HG02610 (cell line): ENCODE results near the gene MAPKAPK3.

ENCODE experiments used
- ATAC-seq: cut with Tn5 transposase; IDR thresholded peaks from one replicate; pipeline ENCODE4 v1.9.1; 2021; ENCODE audit warnings: mild to moderate bottlenecking, moderate library complexity; ENCODE audit not compliant: unreplicated experiment

MAPKAPK3 gene

DNA sequence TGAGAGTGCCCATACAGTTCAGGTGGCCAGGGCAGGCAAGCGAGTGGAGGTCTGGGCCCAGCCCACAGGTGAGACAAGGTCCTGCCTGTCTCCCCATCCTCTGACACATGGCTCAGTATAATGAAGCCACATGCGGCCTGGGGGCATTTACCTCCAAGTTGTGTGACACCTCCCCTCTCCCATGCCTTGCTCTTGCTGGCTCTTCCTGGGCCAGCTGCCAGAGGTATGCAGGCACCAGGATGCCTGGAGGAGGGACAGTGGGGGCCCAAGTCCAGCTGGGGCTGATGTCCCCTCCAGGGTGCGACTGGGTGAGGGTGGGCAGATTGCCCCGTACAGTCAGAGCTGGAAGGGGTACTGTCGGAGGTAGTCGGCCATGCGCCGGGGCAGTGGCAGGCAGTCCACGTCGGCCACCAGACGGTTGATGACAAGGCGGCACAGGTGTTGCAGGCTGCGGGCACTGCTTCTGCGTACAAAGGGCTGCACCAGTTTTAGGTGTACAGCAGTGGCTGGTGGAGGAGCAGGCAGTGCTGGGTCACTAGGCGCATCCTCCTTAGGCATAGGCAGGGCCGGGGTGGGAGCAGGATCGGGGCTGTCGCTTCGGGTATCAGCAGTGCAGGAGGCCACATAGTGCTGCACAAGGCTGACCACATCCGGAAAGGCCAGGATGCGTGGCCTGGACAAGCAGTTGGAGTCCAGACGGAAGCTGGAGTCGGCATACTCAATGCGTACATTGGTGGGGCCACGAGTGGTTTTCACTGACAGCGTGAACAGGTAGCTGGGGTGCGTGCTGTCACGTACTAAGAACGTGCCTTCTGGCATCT is 9.5 kb upstream of the MAPKAPK3 start:
- no peak for ATAC-seq

GRCh38 chr3:50608278-50608677 is 8.7 kb upstream of the MAPKAPK3 start:
- no peak for ATAC-seq

- no peak for ATAC-seq
Observed at GRCh38 chr3:50609071-50609762, 7.7 kb upstream of the MAPKAPK3 start.

- no peak for ATAC-seq
Observed at GRCh38 chr3:50609763-50610085, 7.2 kb upstream of the MAPKAPK3 start.

DNA sequence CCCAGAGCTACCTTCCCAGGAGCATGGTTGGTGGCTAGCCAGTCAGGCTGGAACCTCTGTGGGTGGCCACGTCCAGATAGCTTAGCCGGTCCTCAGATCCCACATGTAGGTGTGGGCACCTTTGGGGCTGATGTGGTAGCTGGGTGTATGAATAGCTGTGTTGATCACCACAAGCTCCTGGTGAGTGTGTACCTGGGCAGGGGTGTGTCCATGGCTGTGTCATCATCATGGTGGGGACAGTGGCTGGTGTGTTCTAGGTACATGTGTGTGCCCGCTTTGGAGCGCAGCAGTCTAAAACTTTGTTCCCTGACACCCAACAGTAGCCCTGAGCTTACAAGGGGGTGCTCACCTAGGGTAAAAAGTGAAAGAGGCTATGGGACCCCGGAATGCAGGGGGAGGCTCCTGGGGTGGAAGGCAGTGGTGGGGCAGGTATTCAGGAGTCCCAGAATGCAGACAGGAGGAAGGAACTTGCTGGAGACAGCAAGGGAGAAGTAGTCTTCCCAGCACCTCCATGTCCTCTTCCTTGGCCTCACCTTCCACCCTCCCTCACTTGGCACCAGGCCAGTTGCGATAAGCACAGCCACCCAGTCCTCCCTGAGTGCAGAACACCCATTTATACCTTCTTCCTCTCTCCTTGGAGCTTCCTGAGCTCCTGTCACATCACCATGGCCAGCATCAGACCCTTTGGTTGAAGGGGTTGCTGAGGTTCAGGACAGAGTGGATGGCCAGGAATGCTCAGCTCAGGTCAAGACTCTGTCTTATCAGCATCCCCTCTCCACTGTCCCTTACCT is 6.6 kb upstream of the MAPKAPK3 start:
- no peak for ATAC-seq

GRCh38 chr3:50610992-50611463 is 5.9 kb upstream of the MAPKAPK3 start:
- ATAC-seq = no peak

DNA sequence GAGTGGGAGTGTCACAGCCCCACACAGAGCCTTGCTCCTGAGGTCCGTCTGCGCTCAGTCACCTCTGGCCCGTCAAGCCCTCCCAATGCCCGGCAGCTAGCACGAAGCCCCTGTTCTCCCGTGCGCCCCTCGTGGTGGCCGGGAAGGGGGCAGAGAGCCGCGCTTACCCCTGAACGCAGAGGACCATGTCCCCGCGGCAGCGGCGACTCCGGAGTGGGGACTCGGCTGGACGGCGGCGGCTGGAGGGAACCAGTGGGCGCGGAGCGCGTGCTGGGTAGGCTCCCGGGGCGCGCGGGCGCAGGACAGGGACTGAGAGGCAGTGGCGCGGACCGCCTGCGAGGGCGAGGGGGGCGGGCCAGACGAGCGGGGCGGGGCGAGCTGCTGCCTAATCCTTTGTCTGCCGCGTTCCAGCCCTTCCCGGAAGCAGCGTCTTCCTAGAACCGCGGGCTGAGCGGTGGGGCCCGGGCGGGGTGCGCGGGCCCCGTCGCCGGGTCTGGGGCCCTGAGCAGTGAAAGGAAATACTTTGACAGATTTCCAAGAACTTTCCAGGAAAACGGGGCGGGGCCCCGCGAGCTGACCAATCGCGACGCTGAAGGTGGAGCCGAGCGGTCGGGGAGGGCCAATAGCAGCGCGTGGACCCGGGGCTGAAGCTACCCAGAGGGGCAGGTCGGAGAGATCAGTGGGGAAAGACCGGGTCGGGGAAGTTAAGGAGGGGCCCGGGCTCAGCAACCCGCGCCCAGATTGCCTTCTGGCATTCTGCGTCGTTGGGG is 5.3 kb upstream of the MAPKAPK3 start, which contains the start of gene CISH:
TSS of gene CISH (minus strand) at position 311 of the 770 bp plus-strand sequence. CDS start at position 187, 124 bp downstream.
- ATAC-seq = peak; percentile 74

DNA sequence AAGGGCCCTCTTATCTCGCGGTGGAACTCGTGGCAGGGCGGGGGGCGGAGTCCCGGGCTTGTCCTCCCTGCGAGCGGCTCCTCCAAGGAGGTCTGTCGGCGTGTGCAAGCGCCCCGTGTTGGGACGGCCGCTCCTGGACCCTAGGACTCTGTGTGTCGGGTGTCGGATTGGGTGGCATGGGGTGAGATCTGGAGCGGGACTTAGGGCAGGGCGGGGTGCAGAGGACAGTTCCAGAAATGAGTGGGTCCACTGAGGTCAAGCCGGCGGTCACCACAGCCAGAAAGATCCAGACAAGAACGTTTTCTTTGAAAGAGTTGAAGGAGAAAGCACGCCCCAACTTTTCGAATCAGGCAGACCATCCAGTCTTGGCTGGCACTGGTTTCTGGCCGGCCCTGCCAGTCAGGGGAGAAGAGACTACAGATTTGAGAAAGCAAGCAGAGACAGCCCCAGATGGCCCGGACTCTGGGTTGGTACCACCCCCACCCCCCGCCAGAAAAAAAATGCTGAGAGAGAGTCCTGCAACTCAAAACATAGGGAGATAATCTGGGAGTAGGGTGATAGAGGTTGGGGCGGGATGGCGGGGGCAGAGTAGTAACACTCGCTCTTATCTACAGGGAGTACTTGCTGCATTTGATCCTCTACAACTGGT is 4.6 kb upstream of the MAPKAPK3 start:
- no peak for ATAC-seq

GRCh38 chr3:50612970-50613846 is 3.7 kb upstream of the MAPKAPK3 start:
- no peak for ATAC-seq

GRCh38 chr3:50615190-50615589 is 1.8 kb upstream of the MAPKAPK3 start:
- no peak for ATAC-seq

- ATAC-seq = peak; percentile 43
Observed at GRCh38 chr3:50616003-50616769, 765 bp upstream of the MAPKAPK3 start.

- ATAC-seq = peak; percentile 64
Observed at GRCh38 chr3:50616770-50617095, 218 bp upstream of the MAPKAPK3 start.

DNA sequence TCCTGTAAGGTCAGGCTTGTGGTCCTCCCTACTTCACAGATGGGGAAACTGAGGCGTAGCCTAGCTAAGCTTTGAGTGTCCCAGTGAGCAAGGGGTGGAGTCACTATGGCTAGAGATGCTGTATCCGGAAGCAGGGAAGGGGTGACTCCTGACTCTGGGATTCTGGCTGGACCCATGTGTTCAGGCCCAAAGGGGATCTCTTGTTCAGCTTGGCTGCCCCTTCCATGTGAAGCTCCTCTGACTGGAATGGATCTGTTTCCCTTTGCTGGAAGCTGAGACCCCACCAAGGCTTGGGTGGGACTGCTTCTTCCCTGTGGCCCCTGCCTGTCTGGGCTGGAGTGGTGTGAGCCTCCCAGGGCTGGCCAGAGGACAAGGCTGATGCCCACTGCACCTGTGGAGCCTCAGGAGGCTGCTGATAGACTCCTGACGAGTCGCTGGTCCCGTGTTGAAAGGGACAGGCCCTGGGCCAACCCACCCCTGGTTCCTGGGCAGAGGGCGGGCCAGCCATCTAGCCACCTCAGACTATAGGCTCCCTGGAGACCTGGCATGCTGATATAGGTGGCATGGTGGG is 1.0 kb downstream of the MAPKAPK3 start:
- ATAC-seq = no peak

GRCh38 chr3:50620420-50620819 is 3.5 kb downstream of the MAPKAPK3 start:
- no peak for ATAC-seq

GRCh38 chr3:50620820-50621219 is 3.9 kb downstream of the MAPKAPK3 start:
- ATAC-seq = no peak

GRCh38 chr3:50622881-50623280 is 5.9 kb downstream of the MAPKAPK3 start:
- ATAC-seq = no peak

DNA sequence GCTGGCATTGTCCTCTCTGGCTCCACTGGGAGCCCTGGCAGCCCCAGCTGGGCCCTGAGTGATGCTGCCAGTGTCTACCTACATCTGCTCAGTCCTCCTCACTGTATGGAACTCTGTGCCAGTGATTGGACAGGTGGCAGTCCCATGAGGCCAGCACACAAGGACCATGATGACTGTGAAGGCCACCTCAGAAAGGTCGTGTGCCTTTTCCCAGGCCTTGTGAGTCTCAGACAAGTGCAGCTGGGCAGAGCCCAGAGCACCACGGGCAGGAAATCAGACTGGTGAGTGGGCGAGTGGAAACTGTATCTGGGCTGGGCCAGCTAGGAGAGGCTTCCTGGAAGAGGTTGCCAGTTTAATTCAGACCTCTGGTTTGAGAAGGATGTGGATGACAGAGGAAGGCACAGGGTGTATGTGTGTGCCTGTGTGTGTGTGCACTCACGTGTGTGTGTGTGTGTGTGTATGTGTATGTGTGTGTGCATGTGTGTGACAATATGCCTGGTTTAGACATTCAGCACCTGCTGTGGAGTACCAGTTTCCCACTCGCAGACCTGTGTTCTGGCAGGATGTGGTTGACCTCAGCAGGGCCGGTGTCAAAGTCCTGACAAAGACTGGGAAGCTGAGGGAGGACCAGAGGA is 7.0 kb downstream of the MAPKAPK3 start:
- peak; percentile 50 for ATAC-seq

DNA sequence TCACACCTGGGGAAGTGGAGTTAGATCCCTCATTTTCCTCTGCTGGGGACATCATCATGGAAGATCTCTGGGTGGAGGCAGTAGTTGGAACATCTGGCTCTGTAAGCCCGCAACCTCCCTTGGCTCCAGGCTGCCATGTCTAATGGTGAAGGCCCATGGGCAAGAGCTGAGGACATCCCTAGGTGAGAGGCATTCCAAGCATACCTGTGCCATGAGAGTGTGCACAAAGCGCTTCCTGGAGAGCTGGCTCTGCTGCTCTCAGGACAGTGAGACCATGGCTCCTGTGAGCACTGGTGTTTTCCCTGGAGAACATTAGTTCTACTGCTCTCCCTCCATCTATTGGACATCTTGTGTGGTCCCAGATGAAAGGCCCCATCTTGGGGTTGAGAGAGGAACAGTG is 7.7 kb downstream of the MAPKAPK3 start:
- no peak for ATAC-seq
